K562 (cell line): Measurements from ENCODE around the gene RPTOR. TPM values are rescaled to one million over a fixed set of nuclear protein-coding genes. Genes with fewer than 3 reads are reported as not detected.

Experiments
- ATAC-seq: fragments of 200-7000 bp; cut with Tn5 transposase; 3 replicates; pipeline ENCODE4 v1.9.1; 2020; ENCODE audit warnings: moderate library complexity
- BruUV-seq: library from RNA; stranded (reverse); fragments of 400-500 nt; replicated peaks from 2 replicates; lab custom pipeline; 2021; lab: Mats Ljungman, UMichigan
- CTCF ChIA-PET: fragments of 300-600 bp; formaldehyde crosslinking; extraction: SDS; loops from one replicate; lab custom pipeline; 2021; ENCODE audit warnings: low intra/inter-chr PET ratio; lab: Yijun Ruan, JAX
- POLR2A ChIA-PET: fragments of 300-600, 350-650 bp; sonication (Branson Sonifier 250); formaldehyde crosslinking; extraction: SDS; loops from one replicate; lab custom pipeline; 2021; ENCODE audit warnings: antibody characterized with exemption, inconsistent platforms; lab: Yijun Ruan, JAX
- DNase-seq, 4 experiments: peaks; one replicate each; pipeline versions ENCODE4 v3.0.0 to v3.0.0-alpha.2; 2011 to 2018; ENCODE audit warnings: low spot score in 3 of 4, mixed read lengths in 3 of 4; ENCODE audit errors: extremely low read depth in 1 of 4
- FAIRE-seq: peaks from 2 replicates; lab custom pipeline; 2011; peaks lifted over from hg19 to GRCh38; lab: Jason Lieb, UNC
- H2AFZ ChIP-seq: 2 replicates; pipeline ENCODE4 v1.6.0; 2011; ENCODE audit warnings: low read depth, low read length, control low read depth, inconsistent platforms
- H3K27ac ChIP-seq: fragments of 200-600 bp; 3 replicates; pipeline ENCODE4 v1.8.0; 2011; ENCODE audit warnings: low read depth, mild to moderate bottlenecking, control low read depth, inconsistent platforms, low read length, moderate library complexity, mixed read lengths; ENCODE audit errors: extremely low read depth
- H3K27me3 ChIP-seq, 2 experiments: fragments of 300-600 bp in 1 of 2; 2 replicates in 1 of 2; 3 replicates in 1 of 2; pipeline versions ENCODE4 v1.6.0 to v1.8.0; 2011; ENCODE audit warnings: inconsistent platforms in 2 of 2, low read length in 2 of 2, mild to moderate bottlenecking in 1 of 2, mixed read lengths in 1 of 2, moderate library complexity in 1 of 2; ENCODE audit not compliant: control insufficient read depth in 2 of 2, insufficient read depth in 2 of 2
- H3K36me3 ChIP-seq: fragments of 300-600 bp; 3 replicates; pipeline ENCODE4 v1.8.0; 2011; ENCODE audit warnings: mild to moderate bottlenecking, low read length, inconsistent platforms; ENCODE audit not compliant: control insufficient read depth, insufficient read depth
- H3K4me1 ChIP-seq, 2 experiments: fragments of 200-600 bp in 1 of 2; replicated peaks in 1 of 2; 2 replicates in 1 of 2; 3 replicates in 1 of 2; pipeline versions ENCODE4 v1.5.1 to v1.8.0; 2011; ENCODE audit warnings: inconsistent platforms in 2 of 2, low read length in 2 of 2, mild to moderate bottlenecking in 1 of 2, mixed read lengths in 1 of 2, moderate library complexity in 1 of 2; ENCODE audit not compliant: control insufficient read depth in 2 of 2, insufficient read depth in 2 of 2
- H3K4me2 ChIP-seq: 2 replicates; pipeline ENCODE4 v1.6.1; 2011; ENCODE audit warnings: low read length, control low read depth, inconsistent platforms, mixed read lengths; ENCODE audit not compliant: insufficient read depth
- H3K4me3 ChIP-seq: fragments of 200-600 bp; sonication (generic), shearing (Covaris generic); 2 replicates; pipeline ENCODE4 v1.5.1; 2016; ENCODE audit warnings: control low read depth, inconsistent platforms
- H3K79me2 ChIP-seq: fragments of 200-600 bp; 3 replicates; pipeline ENCODE4 v1.8.0; 2011; ENCODE audit warnings: low read length, inconsistent platforms; ENCODE audit not compliant: control insufficient read depth, insufficient read depth
- H3K9ac ChIP-seq, 2 experiments: 2 replicates each; pipeline versions ENCODE4 v1.6.0 to v1.6.1; 2011; ENCODE audit warnings: low read depth in 2 of 2, low read length in 2 of 2, control low read depth in 1 of 2, inconsistent platforms in 1 of 2, mild to moderate bottlenecking in 1 of 2, mixed read lengths in 1 of 2; ENCODE audit not compliant: insufficient read depth in 1 of 2
- H3K9me1 ChIP-seq: one replicate; pipeline ENCODE4 v1.6.0; 2011; ENCODE audit warnings: inconsistent platforms, mild to moderate bottlenecking, low read length, moderate library complexity; ENCODE audit not compliant: control insufficient read depth, insufficient read depth
- H3K9me3 ChIP-seq: replicated peaks from 2 replicates; pipeline ENCODE4 v1.5.1; 2011; ENCODE audit warnings: low read depth, low read length, inconsistent platforms; ENCODE audit not compliant: control insufficient read depth, insufficient read depth
- H4K20me1 ChIP-seq: replicated peaks from 2 replicates; pipeline ENCODE4 v1.6.1; 2011; ENCODE audit warnings: low read length, inconsistent platforms, mixed read lengths; ENCODE audit not compliant: control insufficient read depth, insufficient read depth
- ILF3 ChIP-seq: fragments of 450-650 bp; IDR thresholded peaks from 2 replicates; pipeline ENCODE4 v1.6.1; 2018; ENCODE audit warnings: antibody characterized with exemption, mild to moderate bottlenecking, moderate library complexity, borderline replicate concordance
- NCOA1 ChIP-seq: fragments of 450-650 bp; IDR thresholded peaks from 2 replicates; pipeline ENCODE4 v1.6.1; 2016; ENCODE audit warnings: low read depth
- TBP ChIP-seq: optimal IDR thresholded peaks from 2 replicates; pipeline ENCODE3; 2011; ENCODE audit warnings: low read depth, low read length, improper control_type of control experiment
- WGBS: fragments of 100-300 bp; shearing (Covaris generic); methylation state at CpG from one replicate; pipeline ENCODE4 v1.1.6; 2016; ENCODE audit warnings: low coverage, mixed read lengths; ENCODE audit not compliant: insufficient coverage; ENCODE audit errors: missing lambda C conversion rate; 5-methylcytosine and 5-hydroxymethylcytosine counted together
- in situ Hi-C: fragments of 300-500 bp; cut with MboI; formaldehyde crosslinking; loops from 4 replicates; pipeline ENCODE4 v1.15.0; 2018; ENCODE audit warnings: inconsistent platforms, mixed read lengths
- intact Hi-C: fragments of 100-400 bp; cut with micrococcal nuclease; formaldehyde crosslinking; loops from 2 replicates; pipeline ENCODE4 v1.14.2; 2022
- polyA plus RNA-seq, 8 experiments: library from polyadenylated mRNA; depleted of rRNA in 4 of 8; stranded (reverse) in 5 of 8; unstranded in 3 of 8; fragments of >200 nt; fragmentation: Nextera tagmentation in 2 of 8; fragmentation: Illumina TruSeq in 1 of 8; extraction: Ambion mirVana in 2 of 8; extraction: Trizol in 1 of 8; gene quantifications; 2 replicates each; pipeline versions ENCODE4 v1.2.1 to v1.2.3, GENCODE V29; 2011 to 2014; ENCODE audit warnings: inconsistent platforms in 1 of 8, missing spikeins in 1 of 8
- total RNA-seq, 7 experiments: library from RNA; depleted of rRNA in 6 of 7; stranded (reverse); fragments of >200 nt in 6 of 7; fragmentation: Illumina TruSeq in 2 of 7; extraction: Trizol in 2 of 7; gene quantifications; 2 replicates each; pipeline versions ENCODE4 v1.2.1 to v1.2.3, GENCODE V29; 2011 to 2021; ENCODE audit warnings: low replicate concordance in 1 of 7
- TF ChIP-seq, protein P1 (sequence below): fragments of 200-600 bp; sonication (generic); IDR thresholded peaks from one replicate; pipeline ENCODE4 v1.6.1; 2012; ENCODE audit warnings: mild to moderate bottlenecking, low read depth, low read length, inconsistent platforms
- TF ChIP-seq, protein P2 (sequence below): fragments of 250-450 bp; sonication (Bioruptor Pico); IDR thresholded peaks from 2 replicates; pipeline ENCODE4 v1.4.0; 2020

Gene RPTOR
- total and polyA plus RNA-seq, 9 of the 15 experiments (the other 6 are each of a cell fraction or from before 2014, with no cell fraction given): 0.24 to 54.1 (median 10.2) TPM

DNA sequence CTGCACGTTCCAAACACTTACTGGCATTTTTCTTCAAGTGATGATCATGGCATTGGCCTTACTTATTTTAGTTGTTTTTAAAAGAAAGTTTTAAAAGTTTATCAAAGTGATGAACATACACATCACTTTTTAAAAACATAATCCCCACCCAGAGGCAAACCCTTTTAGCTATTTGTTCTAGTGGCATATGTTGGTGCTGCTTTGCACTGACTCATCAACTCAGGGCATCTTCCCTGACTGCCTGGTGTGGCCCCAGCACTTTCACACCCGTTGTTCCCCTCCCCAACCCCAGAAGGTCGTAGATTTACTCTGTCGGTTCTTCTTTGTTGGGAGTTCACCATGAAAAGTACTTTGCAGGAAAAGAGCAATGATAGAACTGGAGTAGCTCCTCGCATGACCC is 161.3 kb downstream of the RPTOR start:
- peaks cover 0 to 16% of the 10 kb centered on the region in 2 experiments; a peak in 2 of 5 replicates for H3K4me1 ChIP-seq
- in situ Hi-C loops (no loop called here), intact Hi-C loops (no loop called here)
- FAIRE-seq: no peak
- H3K36me3 ChIP-seq: peaks cover 22% of the 10 kb centered on the region; the same call in 2 of the 3 replicates
- H3K9me1 ChIP-seq: peaks cover 3% of the 10 kb centered on the region
- ATAC-seq: no peak
- ChIA-PET POLR2A (interaction anchor here (1.5 kb wide), 1 partner anchor 31 kb away, joined by 4 read pairs; no protein-coding TSS in a partner anchor), CTCF (no interaction called here)
- no peak overlapping the region for H3K27ac ChIP-seq
- no peaks in the 10 kb centered on the region for H3K27me3 ChIP-seq
- no peaks in the 10 kb centered on the region for H3K9me3 ChIP-seq
- no peak overlapping the region for H2AFZ ChIP-seq
- no peak overlapping the region for H3K4me2 ChIP-seq
- no peak overlapping the region for H3K9ac ChIP-seq
- peaks cover 33% of the 10 kb centered on the region for H3K79me2 ChIP-seq
- H3K4me3 ChIP-seq: no peak overlapping the region
- no TSS peak for BruUV-seq
- WGBS: 71% methylated on average over 5 of the region's 5 CpGs
- peaks cover 6% of the 10 kb centered on the region; the same call in 1 of the 2 replicates for H4K20me1 ChIP-seq
- no peak for DNase-seq
- TF ChIP-seq, protein P1, sequence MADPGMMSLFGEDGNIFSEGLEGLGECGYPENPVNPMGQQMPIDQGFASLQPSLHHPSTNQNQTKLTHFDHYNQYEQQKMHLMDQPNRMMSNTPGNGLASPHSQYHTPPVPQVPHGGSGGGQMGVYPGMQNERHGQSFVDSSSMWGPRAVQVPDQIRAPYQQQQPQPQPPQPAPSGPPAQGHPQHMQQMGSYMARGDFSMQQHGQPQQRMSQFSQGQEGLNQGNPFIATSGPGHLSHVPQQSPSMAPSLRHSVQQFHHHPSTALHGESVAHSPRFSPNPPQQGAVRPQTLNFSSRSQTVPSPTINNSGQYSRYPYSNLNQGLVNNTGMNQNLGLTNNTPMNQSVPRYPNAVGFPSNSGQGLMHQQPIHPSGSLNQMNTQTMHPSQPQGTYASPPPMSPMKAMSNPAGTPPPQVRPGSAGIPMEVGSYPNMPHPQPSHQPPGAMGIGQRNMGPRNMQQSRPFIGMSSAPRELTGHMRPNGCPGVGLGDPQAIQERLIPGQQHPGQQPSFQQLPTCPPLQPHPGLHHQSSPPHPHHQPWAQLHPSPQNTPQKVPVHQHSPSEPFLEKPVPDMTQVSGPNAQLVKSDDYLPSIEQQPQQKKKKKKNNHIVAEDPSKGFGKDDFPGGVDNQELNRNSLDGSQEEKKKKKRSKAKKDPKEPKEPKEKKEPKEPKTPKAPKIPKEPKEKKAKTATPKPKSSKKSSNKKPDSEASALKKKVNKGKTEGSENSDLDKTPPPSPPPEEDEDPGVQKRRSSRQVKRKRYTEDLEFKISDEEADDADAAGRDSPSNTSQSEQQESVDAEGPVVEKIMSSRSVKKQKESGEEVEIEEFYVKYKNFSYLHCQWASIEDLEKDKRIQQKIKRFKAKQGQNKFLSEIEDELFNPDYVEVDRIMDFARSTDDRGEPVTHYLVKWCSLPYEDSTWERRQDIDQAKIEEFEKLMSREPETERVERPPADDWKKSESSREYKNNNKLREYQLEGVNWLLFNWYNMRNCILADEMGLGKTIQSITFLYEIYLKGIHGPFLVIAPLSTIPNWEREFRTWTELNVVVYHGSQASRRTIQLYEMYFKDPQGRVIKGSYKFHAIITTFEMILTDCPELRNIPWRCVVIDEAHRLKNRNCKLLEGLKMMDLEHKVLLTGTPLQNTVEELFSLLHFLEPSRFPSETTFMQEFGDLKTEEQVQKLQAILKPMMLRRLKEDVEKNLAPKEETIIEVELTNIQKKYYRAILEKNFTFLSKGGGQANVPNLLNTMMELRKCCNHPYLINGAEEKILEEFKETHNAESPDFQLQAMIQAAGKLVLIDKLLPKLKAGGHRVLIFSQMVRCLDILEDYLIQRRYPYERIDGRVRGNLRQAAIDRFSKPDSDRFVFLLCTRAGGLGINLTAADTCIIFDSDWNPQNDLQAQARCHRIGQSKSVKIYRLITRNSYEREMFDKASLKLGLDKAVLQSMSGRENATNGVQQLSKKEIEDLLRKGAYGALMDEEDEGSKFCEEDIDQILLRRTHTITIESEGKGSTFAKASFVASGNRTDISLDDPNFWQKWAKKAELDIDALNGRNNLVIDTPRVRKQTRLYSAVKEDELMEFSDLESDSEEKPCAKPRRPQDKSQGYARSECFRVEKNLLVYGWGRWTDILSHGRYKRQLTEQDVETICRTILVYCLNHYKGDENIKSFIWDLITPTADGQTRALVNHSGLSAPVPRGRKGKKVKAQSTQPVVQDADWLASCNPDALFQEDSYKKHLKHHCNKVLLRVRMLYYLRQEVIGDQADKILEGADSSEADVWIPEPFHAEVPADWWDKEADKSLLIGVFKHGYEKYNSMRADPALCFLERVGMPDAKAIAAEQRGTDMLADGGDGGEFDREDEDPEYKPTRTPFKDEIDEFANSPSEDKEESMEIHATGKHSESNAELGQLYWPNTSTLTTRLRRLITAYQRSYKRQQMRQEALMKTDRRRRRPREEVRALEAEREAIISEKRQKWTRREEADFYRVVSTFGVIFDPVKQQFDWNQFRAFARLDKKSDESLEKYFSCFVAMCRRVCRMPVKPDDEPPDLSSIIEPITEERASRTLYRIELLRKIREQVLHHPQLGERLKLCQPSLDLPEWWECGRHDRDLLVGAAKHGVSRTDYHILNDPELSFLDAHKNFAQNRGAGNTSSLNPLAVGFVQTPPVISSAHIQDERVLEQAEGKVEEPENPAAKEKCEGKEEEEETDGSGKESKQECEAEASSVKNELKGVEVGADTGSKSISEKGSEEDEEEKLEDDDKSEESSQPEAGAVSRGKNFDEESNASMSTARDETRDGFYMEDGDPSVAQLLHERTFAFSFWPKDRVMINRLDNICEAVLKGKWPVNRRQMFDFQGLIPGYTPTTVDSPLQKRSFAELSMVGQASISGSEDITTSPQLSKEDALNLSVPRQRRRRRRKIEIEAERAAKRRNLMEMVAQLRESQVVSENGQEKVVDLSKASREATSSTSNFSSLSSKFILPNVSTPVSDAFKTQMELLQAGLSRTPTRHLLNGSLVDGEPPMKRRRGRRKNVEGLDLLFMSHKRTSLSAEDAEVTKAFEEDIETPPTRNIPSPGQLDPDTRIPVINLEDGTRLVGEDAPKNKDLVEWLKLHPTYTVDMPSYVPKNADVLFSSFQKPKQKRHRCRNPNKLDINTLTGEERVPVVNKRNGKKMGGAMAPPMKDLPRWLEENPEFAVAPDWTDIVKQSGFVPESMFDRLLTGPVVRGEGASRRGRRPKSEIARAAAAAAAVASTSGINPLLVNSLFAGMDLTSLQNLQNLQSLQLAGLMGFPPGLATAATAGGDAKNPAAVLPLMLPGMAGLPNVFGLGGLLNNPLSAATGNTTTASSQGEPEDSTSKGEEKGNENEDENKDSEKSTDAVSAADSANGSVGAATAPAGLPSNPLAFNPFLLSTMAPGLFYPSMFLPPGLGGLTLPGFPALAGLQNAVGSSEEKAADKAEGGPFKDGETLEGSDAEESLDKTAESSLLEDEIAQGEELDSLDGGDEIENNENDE: no peak
- TF ChIP-seq TBP (no peak), ILF3 (no peak), NCOA1 (no peak)
- TF ChIP-seq, protein P2, sequence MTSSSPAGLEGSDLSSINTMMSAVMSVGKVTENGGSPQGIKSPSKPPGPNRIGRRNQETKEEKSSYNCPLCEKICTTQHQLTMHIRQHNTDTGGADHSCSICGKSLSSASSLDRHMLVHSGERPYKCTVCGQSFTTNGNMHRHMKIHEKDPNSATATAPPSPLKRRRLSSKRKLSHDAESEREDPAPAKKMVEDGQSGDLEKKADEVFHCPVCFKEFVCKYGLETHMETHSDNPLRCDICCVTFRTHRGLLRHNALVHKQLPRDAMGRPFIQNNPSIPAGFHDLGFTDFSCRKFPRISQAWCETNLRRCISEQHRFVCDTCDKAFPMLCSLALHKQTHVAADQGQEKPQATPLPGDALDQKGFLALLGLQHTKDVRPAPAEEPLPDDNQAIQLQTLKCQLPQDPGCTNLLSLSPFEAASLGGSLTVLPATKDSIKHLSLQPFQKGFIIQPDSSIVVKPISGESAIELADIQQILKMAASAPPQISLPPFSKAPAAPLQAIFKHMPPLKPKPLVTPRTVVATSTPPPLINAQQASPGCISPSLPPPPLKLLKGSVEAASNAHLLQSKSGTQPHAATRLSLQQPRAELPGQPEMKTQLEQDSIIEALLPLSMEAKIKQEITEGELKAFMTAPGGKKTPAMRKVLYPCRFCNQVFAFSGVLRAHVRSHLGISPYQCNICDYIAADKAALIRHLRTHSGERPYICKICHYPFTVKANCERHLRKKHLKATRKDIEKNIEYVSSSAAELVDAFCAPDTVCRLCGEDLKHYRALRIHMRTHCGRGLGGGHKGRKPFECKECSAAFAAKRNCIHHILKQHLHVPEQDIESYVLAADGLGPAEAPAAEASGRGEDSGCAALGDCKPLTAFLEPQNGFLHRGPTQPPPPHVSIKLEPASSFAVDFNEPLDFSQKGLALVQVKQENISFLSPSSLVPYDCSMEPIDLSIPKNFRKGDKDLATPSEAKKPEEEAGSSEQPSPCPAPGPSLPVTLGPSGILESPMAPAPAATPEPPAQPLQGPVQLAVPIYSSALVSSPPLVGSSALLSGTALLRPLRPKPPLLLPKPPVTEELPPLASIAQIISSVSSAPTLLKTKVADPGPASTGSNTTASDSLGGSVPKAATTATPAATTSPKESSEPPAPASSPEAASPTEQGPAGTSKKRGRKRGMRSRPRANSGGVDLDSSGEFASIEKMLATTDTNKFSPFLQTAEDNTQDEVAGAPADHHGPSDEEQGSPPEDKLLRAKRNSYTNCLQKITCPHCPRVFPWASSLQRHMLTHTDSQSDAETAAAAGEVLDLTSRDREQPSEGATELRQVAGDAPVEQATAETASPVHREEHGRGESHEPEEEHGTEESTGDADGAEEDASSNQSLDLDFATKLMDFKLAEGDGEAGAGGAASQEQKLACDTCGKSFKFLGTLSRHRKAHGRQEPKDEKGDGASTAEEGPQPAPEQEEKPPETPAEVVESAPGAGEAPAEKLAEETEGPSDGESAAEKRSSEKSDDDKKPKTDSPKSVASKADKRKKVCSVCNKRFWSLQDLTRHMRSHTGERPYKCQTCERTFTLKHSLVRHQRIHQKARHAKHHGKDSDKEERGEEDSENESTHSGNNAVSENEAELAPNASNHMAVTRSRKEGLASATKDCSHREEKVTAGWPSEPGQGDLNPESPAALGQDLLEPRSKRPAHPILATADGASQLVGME (CRISPR knock-in tag): no peak
